ENCODE measurements around the gene P2RY13.

P2RY13 gene

GRCh38 chr3:151329363-151329762 is at the start of gene P2RY13:
Gene P2RY13 (minus strand): TSS chr3:151329549. CDS start chr3:151329528, 21 bp downstream.
- in situ Hi-C loops (cut with HindIII; ENCODE audit: low pct_ligation_motif_present, low pct_unique_long_range_greater_than_20kb, low sequenced_read_pairs) = no loop called here
- DNase-seq = no peak

GRCh38 chr3:151377768-151378385 is 48.5 kb upstream of the P2RY13 start:
- DNase-seq = no peak
- in situ Hi-C loops (cut with HindIII; ENCODE audit: low pct_ligation_motif_present, low pct_unique_long_range_greater_than_20kb, low sequenced_read_pairs) = no loop called here

- in situ Hi-C loops (cut with HindIII; ENCODE audit: low pct_ligation_motif_present, low pct_unique_long_range_greater_than_20kb, low sequenced_read_pairs) = no loop called here
- DNase-seq = no peak
Observed at GRCh38 chr3:151372063-151372820, 42.9 kb upstream of the P2RY13 start.

GRCh38 chr3:151371526-151371925 is 42.2 kb upstream of the P2RY13 start:
- no peak for DNase-seq
- in situ Hi-C loops (cut with HindIII; ENCODE audit: low pct_ligation_motif_present, low pct_unique_long_range_greater_than_20kb, low sequenced_read_pairs) = no loop called here

- no peak for DNase-seq
- in situ Hi-C loops (cut with HindIII; ENCODE audit: low pct_ligation_motif_present, low pct_unique_long_range_greater_than_20kb, low sequenced_read_pairs) = no loop called here
Observed at GRCh38 chr3:151367448-151367847, 38.1 kb upstream of the P2RY13 start.

GRCh38 chr3:151366993-151367392 is 37.6 kb upstream of the P2RY13 start:
- no peak for DNase-seq
- in situ Hi-C loops (cut with HindIII; ENCODE audit: low pct_ligation_motif_present, low pct_unique_long_range_greater_than_20kb, low sequenced_read_pairs) = no loop called here

- in situ Hi-C loops (cut with HindIII; ENCODE audit: low pct_ligation_motif_present, low pct_unique_long_range_greater_than_20kb, low sequenced_read_pairs) = no loop called here
- no peak for DNase-seq
Observed at GRCh38 chr3:151362751-151363174, 33.4 kb upstream of the P2RY13 start.

GRCh38 chr3:151357463-151357850 is 28.1 kb upstream of the P2RY13 start:
- no peak for DNase-seq
- in situ Hi-C loops (cut with HindIII; ENCODE audit: low pct_ligation_motif_present, low pct_unique_long_range_greater_than_20kb, low sequenced_read_pairs) = no loop called here

- in situ Hi-C loops (cut with HindIII; ENCODE audit: low pct_ligation_motif_present, low pct_unique_long_range_greater_than_20kb, low sequenced_read_pairs) = no loop called here
- DNase-seq = no peak
Observed at GRCh38 chr3:151356794-151357462, 27.6 kb upstream of the P2RY13 start.

- in situ Hi-C loops (cut with HindIII; ENCODE audit: low pct_ligation_motif_present, low pct_unique_long_range_greater_than_20kb, low sequenced_read_pairs) = no loop called here
- no peak for DNase-seq
Observed at GRCh38 chr3:151351648-151352047, 22.3 kb upstream of the P2RY13 start.

- no peak for DNase-seq
- in situ Hi-C loops (cut with HindIII; ENCODE audit: low pct_ligation_motif_present, low pct_unique_long_range_greater_than_20kb, low sequenced_read_pairs) = no loop called here
Observed at GRCh38 chr3:151351219-151351618, 21.9 kb upstream of the P2RY13 start.

GRCh38 chr3:151350656-151351055 is 21.3 kb upstream of the P2RY13 start:
- no peak for DNase-seq
- in situ Hi-C loops (cut with HindIII; ENCODE audit: low pct_ligation_motif_present, low pct_unique_long_range_greater_than_20kb, low sequenced_read_pairs) = no loop called here

GRCh38 chr3:151347432-151347831 is 18.1 kb upstream of the P2RY13 start:
- in situ Hi-C loops (cut with HindIII; ENCODE audit: low pct_ligation_motif_present, low pct_unique_long_range_greater_than_20kb, low sequenced_read_pairs) = no loop called here
- DNase-seq = no peak

- DNase-seq = no peak
- in situ Hi-C loops (cut with HindIII; ENCODE audit: low pct_ligation_motif_present, low pct_unique_long_range_greater_than_20kb, low sequenced_read_pairs) = no loop called here
Observed at GRCh38 chr3:151346292-151346691, 16.9 kb upstream of the P2RY13 start.

- in situ Hi-C loops (cut with HindIII; ENCODE audit: low pct_ligation_motif_present, low pct_unique_long_range_greater_than_20kb, low sequenced_read_pairs) = no loop called here
- DNase-seq = peak; percentile 49
Observed at GRCh38 chr3:151345859-151346258, 16.5 kb upstream of the P2RY13 start.

- no peak for DNase-seq
- in situ Hi-C loops (cut with HindIII; ENCODE audit: low pct_ligation_motif_present, low pct_unique_long_range_greater_than_20kb, low sequenced_read_pairs) = no loop called here
Observed at GRCh38 chr3:151331696-151332095, 2.3 kb upstream of the P2RY13 start.

- in situ Hi-C loops (cut with HindIII; ENCODE audit: low pct_ligation_motif_present, low pct_unique_long_range_greater_than_20kb, low sequenced_read_pairs) = no loop called here
- no peak for DNase-seq
Observed at GRCh38 chr3:151330899-151331298, 1.6 kb upstream of the P2RY13 start.

- no peak for DNase-seq
- in situ Hi-C loops (cut with HindIII; ENCODE audit: low pct_ligation_motif_present, low pct_unique_long_range_greater_than_20kb, low sequenced_read_pairs) = no loop called here
Observed at GRCh38 chr3:151330379-151330778, 1.0 kb upstream of the P2RY13 start.

- in situ Hi-C loops (cut with HindIII; ENCODE audit: low pct_ligation_motif_present, low pct_unique_long_range_greater_than_20kb, low sequenced_read_pairs) = no loop called here
- DNase-seq = peak; percentile 35
Observed at GRCh38 chr3:151328298-151328995, 902 bp downstream of the P2RY13 start.

Data from ACHN (cell line).